GM12872 (cell line): ENCODE data around the gene LINS1.

Source experiments
- CTCF ChIP-seq: IDR thresholded peaks from 3 replicates; pipeline ENCODE4 v1.5.1; 2011; ENCODE audit warnings: low read depth, mild to moderate bottlenecking, low read length, moderate library complexity; ENCODE audit not compliant: insufficient read depth

LINS1 gene

GRCh38 chr15:100591835-100592234, 10.1 kb downstream of the LINS1 start:
- TF ChIP-seq CTCF = no peak

- no peak for TF ChIP-seq CTCF
Measured at GRCh38 chr15:100588638-100589242, 13.2 kb downstream of the LINS1 start.

- TF ChIP-seq CTCF = no peak
Measured at GRCh38 chr15:100580414-100580813, 21.6 kb downstream of the LINS1 start.

GRCh38 chr15:100573526-100573925, 28.5 kb downstream of the LINS1 start:
- TF ChIP-seq CTCF = no peak

GRCh38 chr15:100572362-100572983, 29.5 kb downstream of the LINS1 start:
- TF ChIP-seq CTCF = no peak

GRCh38 chr15:100571592-100572167, 30.3 kb downstream of the LINS1 start:
- no peak for TF ChIP-seq CTCF

GRCh38 chr15:100570735-100571313, 31.2 kb downstream of the LINS1 start:
- no peak for TF ChIP-seq CTCF
